HG03378 (cell line): ENCODE results near the gene DARS2.

ENCODE experiments used
- ATAC-seq: cut with Tn5 transposase; IDR thresholded peaks from one replicate; pipeline ENCODE4 v1.9.1; 2021; ENCODE audit warnings: mild to moderate bottlenecking, moderate library complexity; ENCODE audit not compliant: unreplicated experiment

The DARS2 gene

GRCh38 chr1:173886746-173887611 lies 62.5 kb downstream of the DARS2 start:
- ATAC-seq: no peak

GRCh38 chr1:173887627-173888026 lies 63.2 kb downstream of the DARS2 start:
- ATAC-seq: no peak

GRCh38 chr1:173888749-173889148 lies 64.3 kb downstream of the DARS2 start:
- no peak for ATAC-seq

GRCh38 chr1:173889885-173890284 lies 65.4 kb downstream of the DARS2 start:
- no peak for ATAC-seq

- ATAC-seq: no peak
These were observed 69.1 kb downstream of the DARS2 start for GRCh38 chr1:173893611-173894010.

GRCh38 chr1:173894189-173894588 lies 69.7 kb downstream of the DARS2 start:
- no peak for ATAC-seq

GRCh38 chr1:173900427-173900826 lies 76.0 kb downstream of the DARS2 start:
- no peak for ATAC-seq

GRCh38 chr1:173900992-173901391 lies 76.5 kb downstream of the DARS2 start:
- ATAC-seq: no peak

GRCh38 chr1:173903827-173904531 lies 79.5 kb downstream of the DARS2 start:
- no peak for ATAC-seq
